T-helper 22 cell (primary cell): ENCODE measurements around the gene ITIH1.

Experiments
- DNase-seq: peaks from one replicate; pipeline ENCODE4 v3.0.0-alpha.2; 2020; ENCODE audit warnings: low read depth

Gene ITIH1

DNA sequence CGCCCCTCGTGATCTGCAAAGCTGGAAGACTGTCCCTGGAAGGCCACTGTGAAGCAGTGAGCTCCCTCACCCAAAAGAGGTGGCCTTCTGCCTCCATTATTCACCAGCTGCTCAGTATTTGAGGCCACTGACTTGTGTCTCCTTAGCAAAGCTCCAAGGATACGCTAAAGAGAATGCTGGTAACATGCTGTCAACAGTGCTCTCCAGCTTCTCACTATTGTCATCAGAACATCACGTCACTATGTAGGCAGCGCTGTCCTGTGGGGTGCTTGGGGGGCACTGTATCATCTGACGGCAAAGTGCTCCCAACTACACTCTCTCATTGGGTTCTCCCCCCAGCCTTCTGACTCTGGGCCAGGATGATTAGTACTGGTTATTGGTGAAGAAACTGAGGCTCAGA lies 38.8 kb downstream of the ITIH1 start:
- no peak for DNase-seq

DNA sequence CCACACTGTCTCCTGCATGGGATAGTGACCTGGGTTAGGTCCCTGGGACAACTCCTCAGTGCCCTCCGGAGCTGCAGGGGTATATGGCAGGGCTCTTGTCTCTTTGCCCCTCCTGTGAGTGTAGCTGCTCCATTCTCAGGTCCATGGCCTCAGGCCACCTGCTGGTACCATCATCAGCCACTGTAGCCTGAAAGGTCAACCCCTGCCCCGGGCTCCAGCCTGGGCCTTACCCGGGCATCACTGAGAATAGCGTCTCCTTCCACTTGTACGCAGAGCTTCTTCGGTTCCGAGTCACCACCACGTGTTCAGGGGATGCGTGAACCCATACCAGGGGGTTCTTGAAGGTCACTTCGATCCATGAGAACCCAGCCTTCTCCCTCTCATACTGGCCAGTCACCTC lies 39.3 kb downstream of the ITIH1 start:
- no peak for DNase-seq

DNA sequence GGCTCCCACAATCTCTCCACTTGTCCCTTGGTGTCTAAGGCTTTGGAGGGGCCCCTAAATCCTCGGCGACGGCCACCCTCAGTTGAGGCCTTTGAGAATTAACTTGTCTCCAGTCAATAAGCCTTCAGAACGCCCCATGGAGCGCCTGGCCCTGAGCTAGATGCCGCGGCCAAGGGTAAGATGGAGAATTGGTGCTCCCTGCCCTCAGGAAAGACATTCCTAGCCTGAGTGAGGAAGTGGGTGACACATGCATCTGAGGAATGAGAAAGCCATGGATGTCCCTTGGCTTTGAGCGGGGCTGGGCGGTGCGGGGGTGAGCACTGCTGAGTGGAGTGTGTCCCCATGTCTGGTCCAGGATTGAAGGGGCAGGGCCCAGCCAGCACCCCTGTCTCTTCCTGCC lies 39.8 kb downstream of the ITIH1 start:
- DNase-seq: no peak

DNA sequence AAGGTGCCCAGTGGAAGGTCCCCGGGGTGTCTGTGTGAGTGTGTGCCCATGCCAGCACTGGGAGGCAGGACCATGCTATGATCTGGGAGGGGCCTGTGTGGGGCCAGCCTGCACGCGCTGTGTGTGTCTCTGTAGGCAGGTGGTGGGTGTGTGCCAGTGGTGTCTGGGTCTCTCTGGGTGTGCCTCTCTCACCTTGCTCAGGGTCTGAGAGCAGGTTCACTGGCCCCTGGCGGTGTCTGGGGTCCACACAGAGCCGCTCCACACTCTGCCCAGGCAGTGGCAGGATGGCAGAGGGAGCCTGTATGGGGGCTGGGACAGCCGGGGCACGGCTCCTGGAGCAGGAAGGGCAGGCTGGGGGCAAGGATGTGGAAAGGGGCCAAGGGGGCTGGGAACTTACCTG lies 40.5 kb downstream of the ITIH1 start:
- DNase-seq: no peak

DNA sequence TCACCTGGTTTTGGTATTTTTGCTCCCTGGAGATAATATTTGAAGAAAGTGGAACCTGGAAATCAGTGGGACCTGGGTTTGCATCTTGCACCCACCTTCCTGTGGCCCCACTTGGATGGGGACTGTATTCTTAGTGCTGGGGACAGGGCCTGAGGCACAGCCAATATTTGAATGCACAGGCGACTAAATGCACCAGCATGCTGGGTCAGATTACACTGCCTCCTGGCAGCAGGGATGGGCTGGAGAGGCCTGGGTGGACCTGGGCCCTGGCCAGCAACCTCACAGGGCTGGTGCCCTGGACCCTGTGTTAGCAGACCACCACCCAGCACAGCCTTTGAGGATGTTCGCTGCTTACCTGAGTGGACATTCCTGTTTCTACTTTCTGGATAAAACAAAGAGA lies 42.5 kb downstream of the ITIH1 start:
- no peak for DNase-seq

DNA sequence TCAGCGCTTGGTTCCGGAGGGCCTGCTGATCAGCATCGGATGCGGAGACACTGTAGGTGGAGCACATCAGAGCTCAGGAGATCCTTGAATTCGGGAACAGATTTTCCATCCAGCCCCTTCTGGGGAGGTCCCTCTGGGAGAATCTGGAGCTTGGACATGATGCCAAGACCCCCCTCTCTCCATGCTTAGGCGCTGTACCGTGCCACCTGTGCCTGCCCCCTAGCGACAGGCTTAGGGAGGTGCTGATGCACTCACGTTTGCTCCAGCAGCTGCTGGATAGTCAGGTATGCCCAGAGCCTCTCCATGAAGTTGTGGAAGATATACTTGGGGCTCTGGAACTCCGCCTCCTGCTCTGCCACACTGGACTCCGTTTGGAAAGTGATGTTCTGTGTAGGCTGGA lies 43.3 kb downstream of the ITIH1 start:
- DNase-seq: no peak

DNA sequence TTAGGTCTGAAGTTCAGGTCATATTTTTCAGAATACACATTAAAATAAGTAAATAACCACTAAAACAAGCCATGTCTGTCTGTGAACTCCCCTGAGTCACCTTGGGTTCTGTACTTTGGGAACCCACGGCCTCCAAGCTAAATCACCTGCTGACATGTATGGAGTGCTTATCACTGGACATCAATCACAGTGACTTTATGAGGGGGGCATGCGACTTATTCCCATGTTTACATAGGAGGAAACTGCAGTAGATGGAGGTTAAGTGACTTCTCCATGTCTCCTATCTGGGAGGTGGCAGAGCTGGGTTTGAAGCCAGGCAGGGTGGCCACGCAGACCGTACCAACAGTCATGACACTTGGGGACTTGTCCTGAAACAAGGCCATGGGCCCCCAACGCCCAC lies 45.0 kb downstream of the ITIH1 start:
- DNase-seq: no peak

DNA sequence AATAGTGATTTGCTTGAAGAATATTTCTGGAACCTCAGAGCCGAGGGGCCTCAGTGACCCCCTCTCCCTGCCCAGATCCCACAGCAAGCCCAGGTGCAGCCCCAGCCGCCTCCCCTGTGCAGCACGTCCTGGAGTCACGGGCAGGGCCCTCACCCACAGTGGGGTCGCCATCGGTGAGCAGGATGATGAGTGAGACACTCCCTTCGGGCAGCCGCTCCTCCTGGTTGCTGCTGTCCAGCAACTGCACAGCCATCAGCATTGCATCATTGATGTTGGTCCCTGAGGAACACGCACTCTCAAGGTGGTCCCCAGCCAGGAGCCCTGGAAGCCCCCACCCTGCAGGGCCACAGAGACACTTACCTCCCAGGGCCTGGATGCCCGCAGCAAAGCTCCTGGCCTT lies 46.6 kb downstream of the ITIH1 start:
- DNase-seq: no peak

DNA sequence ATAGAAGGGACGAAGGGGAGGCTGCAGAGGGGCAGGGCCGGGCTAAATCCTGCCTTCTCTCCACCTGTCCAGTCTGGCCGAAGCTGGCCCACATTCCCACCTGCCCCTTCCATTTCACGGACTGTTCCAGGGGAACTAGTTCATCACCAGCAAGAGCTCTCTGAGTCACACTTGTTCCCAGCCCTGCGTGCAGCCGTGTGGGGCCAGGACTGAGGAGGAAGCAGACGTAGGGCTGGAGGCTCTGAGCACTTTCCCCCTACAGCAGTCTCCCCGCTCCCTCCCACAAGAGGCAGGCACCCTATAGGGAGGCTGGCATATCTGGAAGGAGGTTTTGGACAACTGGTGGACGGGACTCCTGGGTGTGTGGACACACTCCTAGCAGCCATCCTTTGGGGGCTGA lies 50.0 kb downstream of the ITIH1 start:
- no peak for DNase-seq

DNA sequence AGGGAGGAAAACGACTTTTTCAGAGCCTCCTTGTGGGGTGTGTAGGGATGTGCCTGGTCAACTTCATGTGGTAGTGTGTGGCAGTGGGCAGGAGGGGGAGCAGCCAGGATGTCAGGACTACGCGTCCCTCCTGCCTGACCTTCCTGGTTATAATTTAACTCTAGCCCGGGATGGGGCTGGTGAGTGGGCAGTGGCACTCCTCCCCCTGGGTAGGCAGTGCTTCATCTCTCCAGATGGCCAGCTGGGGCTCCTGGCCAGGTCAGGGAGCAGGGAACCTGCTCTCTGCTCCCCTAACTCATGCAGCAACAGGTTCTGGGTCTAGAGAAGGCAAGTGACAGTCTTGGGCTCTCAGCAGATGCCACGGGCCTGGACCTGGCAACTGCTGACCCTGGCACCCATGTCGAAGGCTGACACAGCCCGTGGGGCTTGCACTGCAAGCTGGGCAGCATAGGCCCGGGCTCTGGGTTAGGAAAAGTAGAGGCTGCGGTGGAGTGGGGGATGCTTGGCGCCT lies 50.5 kb downstream of the ITIH1 start:
- no peak for DNase-seq

DNA sequence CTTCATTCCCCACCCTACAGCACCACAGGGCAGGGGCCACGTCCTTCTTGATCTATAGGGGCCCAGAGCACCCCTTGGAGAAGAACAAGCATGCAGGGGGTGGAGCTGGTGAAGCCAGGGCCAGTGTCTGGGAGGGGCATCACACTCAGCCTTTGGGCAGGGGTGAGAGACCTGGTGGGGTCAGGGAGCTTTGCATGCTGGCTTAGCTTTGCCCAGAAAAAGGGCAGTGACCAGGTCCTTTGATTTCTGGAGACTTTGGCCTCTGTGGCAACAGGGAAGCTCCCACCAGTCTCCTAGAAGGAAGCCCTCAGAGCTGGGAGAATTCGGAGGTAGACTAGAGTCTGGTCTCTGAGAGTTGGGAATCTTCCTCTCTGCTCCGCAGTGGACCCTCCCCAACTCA lies 52.1 kb downstream of the ITIH1 start:
- DNase-seq: no peak

DNA sequence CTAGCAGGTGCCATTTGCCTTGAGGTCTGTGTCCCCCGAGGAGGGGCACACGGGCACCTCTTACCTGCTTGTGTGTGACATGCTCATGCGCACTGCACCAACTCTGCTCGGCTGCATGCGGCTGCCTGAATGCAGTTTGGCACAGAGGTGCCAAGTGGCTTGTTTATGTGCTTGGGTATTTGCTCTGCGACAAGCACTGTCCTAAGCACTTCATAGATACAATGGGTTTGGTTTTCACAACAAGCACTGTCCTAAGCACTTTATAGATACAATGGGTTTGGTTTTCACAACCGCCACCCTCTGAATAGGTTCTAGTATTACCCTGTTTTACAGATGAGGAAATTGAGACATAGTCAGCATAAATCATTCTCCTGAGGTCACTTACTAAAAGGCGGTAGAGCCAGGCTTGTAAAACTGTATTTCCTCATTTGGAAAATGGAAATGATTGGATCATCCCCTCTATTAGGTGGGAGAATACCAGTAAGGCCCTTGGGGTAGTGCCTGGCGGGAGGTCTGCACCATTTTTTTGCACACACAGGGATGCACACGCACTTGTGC lies 52.6 kb downstream of the ITIH1 start:
- DNase-seq: no peak

DNA sequence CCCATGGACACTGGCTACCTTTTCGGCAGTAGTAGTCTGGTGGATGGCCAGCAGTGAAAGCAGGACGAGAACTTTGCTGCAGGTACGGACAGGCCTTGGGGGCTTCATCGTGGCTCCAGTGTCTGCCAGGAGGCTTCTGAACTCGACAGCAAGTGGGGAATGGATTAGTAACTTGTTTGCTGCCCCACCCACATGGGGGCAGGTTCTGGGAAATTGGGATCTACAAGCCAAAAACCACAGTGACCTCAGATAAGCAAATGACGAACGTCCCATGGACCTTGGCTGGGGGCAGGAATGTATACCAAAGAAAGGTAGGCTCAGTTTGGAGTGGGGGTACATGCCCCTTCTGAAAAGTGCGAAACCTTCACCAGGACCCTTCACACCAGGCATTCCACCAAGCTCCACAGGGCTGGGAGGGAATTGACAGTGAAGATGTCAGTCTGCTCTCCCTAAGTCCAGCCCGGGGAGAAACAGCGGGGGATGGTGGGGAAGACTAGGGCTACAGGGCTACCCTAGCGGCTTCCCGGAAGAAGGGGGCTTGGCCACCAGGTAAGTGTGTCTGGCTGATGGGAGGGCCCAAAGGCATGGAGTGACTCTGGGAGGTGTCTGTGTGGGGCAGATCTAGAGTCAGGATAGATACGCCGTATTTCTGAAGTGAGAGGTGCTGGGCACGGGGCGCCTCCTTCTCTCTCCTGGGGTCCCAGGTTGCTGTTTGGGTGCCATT lies 53.3 kb downstream of the ITIH1 start, which contains the start of gene ITIH4:
TSS of gene ITIH4 (minus strand) at position 138 of the 724 bp plus-strand sequence. CDS start at position 108, 30 bp downstream.
- no peak for DNase-seq

DNA sequence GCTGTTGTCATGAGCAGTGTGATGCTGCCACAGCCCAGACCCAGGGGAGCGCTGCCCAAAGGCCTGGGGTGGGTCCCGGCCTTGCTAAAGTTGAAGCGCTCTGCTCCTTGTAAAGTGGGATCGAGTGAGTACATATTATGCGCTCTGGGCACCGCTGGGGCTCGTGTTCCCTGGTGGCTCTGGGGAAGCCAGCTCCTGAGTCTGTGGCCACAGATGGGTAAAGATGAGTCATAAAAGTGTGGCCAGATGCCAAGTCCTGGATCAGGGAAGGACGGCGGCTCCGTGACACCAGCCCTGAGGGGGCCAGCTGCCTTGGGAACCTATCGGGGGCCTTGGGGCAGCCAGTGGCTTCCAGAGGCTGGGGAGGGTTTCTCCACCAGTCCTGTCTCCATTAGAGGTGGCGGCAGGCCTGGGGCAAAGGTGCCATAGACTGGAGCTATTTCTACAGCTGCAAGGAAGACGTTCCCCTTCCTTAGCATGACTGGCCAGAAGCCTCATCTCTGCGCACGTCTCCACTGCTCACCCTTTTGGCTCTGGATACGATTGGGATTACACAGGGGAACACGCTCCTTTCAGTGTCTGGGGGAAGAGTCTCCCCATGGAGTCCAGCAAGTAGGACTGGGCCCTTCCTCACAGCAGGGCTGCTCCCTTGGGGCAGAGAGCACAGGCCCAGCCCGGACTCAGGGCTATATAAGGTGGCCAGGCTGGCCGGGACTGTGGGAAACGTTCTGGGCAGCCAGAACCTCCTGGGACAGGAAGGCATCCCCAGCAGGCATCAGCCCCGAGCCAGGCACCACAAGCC lies 54.3 kb downstream of the ITIH1 start:
- DNase-seq: no peak

DNA sequence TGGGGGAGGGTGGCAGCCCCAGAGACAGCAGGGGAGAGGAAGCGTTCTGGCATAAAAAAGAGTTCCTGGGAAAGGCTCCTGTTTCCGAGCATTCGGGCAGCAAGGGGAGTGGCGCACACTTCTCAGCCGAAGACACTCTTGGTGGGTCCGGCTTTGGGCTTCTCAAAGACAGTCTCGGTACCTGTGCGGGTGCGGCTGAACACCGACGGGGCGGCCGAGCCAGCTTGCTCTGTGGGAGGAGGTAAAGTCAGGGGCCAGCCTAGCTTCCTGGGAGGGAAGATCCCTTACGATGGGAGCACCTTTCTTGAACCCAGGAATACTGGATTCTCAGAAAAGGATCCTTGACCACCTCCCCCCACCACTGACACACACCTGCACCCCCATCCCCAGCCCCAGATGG lies 55.8 kb downstream of the ITIH1 start:
- DNase-seq: no peak

DNA sequence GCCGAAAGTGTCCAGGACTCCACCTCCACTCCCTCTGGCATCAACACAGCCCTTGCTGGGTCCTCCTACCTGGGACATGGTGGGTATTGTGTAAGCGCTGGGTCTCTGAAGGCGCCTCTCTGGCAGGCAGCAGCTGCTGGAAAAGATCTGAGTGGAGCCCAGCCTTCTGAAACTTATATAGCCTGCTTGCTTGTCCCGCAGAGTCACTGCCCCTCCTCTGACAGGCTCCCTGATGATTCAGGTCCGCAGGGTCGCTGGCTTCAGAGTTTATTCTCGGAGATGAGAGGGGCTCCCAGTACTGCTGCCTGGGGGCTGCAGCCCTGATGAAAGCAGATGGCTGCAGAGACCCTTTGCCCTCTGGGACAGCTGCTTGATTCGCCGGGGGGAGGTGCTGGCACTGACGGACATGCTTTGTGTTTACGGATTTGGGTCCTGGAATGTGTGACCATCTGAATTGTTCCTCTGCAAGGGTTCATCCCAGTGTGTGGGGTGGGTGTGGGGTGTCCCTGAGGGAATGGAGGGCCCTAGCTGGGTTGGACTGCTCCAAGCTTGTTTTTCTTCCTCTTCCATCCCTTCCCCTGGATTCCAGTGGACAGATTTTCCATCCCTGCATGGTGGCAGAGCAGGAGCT lies 57.6 kb downstream of the ITIH1 start, which contains the start of gene MUSTN1:
TSS of gene MUSTN1 (minus strand) at position 149 of the 631 bp plus-strand sequence. CDS start at position 78, 71 bp downstream.
- DNase-seq: no peak

DNA sequence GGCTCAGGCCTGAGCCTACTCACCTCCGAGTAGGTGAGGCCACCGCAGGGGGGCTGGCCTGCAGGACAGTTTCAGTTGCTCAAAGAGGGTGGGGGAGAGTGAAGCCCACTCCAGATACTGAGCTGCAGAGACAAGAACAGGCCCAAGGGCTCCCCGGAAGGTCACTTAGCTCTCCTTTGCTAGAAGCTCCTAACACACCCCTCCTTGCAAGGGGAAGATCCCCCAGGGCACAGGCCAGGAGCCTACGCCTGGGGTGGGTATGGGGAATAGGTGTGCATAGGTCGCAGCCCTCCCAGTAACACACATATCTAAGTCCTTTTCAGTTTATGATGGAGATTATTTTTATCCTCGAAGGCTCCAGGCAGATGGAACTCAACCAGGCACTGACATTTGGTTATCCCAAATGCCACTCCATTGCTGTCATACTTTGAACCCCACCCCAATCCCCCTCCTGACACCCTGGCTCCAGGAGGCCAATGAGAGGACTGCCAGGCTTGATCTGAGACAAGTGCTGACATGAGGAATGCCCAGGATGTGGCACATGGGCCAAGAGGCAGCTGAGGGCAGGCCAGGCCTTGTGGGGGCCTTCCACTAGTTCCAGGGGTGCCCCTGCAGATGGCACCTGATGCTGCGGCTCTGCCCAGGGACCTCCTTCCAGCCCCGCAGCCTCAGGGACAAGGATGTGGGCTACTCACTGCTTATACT lies 58.5 kb downstream of the ITIH1 start:
- no peak for DNase-seq

DNA sequence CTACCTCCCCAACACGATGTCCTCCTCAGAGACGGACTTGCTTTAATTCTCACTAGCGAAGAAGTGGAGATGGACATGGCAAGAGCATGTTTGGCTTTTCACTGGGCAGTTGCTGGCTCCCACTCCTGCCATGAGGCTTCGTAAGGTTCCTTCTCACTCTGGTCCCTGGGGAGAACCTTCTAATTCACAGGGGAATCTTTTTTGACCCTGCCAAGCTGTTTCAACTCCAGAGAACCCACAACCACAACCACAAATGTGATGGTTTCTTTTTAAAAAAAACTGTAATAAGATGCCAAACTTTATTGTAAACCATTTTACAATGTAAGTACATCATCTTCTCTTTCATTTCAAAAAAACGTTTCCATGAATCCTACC lies 59.1 kb downstream of the ITIH1 start:
- DNase-seq: no peak

DNA sequence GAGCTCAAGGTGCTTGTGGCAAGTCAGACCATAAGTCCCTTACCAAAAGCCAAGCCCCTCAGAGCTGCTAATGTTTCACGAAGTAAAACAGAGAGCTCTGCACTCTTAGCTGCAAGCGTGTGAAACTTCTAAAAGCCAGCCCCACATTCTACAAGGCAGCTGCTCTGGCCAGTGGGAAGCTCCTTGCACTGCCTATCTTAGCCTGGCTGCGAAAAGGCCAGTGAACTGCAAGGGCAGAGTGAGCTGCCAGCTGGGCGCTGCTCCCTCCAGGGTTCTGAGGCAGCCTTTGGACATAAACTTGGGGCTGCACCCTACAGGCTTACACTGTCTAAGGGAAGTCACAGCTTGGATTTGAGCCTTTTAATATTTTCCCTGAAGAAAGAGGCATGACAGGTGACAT lies 59.6 kb downstream of the ITIH1 start:
- DNase-seq: no peak

DNA sequence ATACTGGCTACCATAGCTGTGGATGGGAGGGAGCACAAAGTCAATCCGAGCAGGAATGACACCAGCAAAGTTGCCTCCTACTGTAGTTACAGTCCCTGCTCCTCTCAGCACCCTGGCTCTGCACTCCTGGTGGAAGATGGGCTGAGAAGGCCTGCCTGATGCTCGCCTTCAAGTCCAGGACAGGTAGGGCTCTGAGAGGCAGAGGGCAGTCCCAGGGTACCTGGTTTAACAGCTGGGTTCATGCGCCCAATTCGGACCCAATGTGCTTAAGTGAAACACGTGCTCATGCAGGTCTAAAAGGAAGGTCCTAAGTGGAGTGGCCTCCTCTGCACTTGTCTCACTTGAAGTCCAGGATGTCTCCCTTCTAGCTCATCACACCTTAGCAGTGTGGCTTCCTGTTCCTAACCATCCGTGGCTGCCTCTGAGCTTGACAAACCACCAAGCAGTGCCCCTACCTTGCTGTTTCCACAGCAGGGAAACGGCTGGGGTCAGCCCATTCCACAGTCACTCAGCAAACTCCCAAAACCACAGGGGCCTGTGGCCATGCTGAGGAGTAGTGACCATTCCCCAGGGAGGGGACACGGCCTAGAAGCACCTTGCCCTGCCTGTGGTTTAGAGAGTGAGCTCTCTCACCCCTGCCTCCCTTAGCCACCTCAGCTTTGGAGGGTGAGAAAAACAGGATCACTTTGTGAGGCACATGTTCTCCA lies 61.3 kb downstream of the ITIH1 start:
- no peak for DNase-seq

DNA sequence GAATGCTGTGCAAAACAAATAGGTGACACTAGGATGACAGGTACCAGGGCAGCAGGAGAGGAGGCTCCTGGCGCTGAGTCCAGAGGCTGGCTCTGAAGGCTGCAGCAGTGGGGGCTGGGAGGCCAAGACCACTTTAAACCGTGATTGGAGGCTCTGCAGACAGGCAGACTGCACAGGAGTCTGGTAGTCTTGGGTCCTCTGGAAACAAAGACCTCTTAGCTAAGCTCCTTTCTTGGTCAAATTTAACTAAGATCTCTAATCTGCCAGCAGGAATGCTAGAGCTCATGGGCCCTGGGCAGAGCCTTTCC lies 61.8 kb downstream of the ITIH1 start:
- no peak for DNase-seq
